ENCODE data around the gene COL11A2.
A peak's percentile ranks its signal among the peaks of the same experiment; 100 is the strongest.

Gene COL11A2

GRCh38 chr6:33206027-33206863, 14.0 kb upstream of the COL11A2 start:
- no peak for DNase-seq (ENCODE audit: low read depth)

DNA sequence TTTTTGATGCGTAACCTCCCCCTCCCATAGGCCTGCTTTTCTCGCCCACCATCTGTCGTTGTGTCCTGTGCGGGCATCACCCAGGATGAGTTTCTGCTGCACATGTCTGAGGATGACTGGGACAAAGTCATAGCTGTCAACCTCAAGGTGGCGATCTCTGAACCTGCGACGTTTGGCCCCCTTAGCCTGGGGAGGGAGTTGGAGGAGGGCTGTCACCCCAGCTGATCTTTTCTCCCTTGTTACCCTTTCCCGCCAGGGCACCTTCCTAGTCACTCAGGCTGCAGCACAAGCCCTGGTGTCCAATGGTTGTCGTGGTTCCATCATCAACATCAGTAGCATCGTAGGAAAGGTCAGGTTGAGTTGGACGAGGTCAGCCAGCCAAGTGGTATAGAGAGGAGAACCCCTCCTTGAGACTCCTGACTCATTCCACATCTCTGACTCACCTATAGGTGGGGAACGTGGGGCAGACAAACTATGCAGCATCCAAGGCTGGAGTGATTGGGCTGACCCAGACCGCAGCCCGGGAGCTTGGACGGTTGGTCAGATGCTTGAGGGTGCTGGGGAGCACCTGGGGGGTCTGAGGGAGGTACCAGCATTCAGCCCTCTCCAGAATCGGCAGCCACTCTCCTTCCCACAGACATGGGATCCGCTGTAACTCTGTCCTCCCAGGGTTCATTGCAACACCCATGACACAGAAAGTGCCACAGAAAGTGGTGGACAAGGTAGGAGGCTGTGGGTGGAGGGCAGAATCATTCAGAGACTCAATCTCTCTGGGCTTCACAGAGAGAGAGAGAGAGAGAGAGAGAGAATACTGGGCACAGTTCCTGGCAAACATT, 13.1 kb upstream of the COL11A2 start:
- no peak for DNase-seq (ENCODE audit: low read depth)

DNA sequence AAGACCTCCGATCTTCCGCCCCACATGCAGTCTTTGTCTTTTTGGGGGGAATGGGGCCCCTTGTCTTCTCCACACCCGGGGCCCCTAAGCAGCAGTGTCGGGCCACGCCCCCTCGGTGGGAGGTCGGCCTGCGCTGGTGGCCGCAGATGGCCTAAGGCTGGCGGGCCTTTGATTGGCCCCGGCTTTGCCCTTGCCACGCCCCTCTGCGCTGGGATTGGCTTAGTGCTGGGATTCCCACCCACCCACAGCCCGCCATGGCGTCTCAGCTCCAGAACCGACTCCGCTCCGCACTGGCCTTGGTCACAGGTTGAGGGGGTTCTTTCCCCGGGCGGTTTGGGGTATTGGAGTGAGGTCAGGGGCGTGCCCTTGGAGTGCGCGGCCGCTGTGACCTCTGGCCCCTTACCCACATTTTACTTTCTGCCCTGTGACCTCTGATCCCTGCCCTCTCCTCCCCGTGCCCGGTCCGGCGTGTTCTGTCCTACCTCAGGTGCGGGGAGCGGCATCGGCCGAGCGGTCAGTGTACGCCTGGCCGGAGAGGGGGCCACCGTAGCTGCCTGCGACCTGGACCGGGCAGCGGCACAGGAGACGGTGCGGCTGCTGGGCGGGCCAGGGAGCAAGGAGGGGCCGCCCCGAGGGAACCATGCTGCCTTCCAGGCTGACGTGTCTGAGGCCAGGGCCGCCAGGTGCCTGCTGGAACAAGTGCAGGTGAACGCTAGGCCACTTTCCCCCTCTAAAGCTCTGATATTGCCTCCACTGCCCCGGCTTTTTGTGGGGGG, 12.3 kb upstream of the COL11A2 start, which contains the start of gene HSD17B8:
TSS of gene HSD17B8 (plus strand) at position 241 of the 776 bp plus-strand sequence. CDS start at position 255, 14 bp downstream.
- DNase-seq (ENCODE audit: low read depth): peak; percentile 88

DNA sequence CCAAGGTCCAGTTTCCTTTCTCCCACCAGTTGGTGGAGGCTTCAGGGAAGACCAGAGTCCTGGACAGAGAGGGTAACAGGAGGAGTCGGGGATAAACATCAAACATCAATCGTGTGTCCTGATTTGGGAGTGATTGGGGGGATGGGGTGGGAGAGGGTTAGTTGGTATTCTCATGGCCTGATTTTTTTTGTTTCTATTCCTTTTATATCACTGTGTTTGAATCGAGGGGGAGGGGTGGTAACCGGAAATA, 11.8 kb upstream of the COL11A2 start:
- no peak for DNase-seq (ENCODE audit: low read depth)

GRCh38 chr6:33203443-33204164, 11.3 kb upstream of the COL11A2 start:
- no peak for DNase-seq (ENCODE audit: low read depth)

GRCh38 chr6:33202799-33203198, 10.5 kb upstream of the COL11A2 start:
- DNase-seq (ENCODE audit: low read depth): no peak

DNA sequence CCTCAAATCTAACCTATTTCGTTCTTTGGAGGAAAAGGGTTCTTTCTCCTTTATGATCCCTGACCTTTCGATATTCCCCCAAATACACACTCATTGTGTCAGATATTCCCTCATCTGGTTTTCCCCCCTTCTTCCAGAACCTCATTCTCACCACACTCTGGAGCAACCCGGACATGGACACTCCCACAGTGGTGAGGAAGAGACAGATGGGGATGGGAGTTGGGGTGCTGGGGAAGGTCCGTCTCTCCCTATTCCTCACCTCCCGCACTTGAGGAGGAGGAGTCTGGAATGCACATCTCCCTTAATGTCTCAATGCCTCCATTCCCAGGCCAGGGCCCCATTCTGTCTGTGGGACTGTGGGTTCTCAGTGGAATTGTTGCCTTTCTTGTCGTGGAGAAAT, 9.7 kb upstream of the COL11A2 start:
- DNase-seq (ENCODE audit: low read depth): no peak

- no peak for DNase-seq (ENCODE audit: low read depth)
Observed at GRCh38 chr6:33201147-33201545, 8.9 kb upstream of the COL11A2 start.

GRCh38 chr6:33200219-33201146, 8.2 kb upstream of the COL11A2 start, which contains the start of the genes RXRB and SLC39A7:
Gene RXRB (minus strand): TSS chr6:33200665. CDS start chr6:33200476, 189 bp downstream.
Gene SLC39A7 (plus strand): TSS chr6:33200867. CDS start chr6:33201246, 379 bp downstream.
- DNase-seq (ENCODE audit: low read depth): peak; percentile 99

GRCh38 chr6:33199687-33200218, 7.5 kb upstream of the COL11A2 start:
- peak; percentile 63 for DNase-seq (ENCODE audit: low read depth)

- no peak for DNase-seq (ENCODE audit: low read depth)
Observed at GRCh38 chr6:33198853-33199436, 6.7 kb upstream of the COL11A2 start.

DNA sequence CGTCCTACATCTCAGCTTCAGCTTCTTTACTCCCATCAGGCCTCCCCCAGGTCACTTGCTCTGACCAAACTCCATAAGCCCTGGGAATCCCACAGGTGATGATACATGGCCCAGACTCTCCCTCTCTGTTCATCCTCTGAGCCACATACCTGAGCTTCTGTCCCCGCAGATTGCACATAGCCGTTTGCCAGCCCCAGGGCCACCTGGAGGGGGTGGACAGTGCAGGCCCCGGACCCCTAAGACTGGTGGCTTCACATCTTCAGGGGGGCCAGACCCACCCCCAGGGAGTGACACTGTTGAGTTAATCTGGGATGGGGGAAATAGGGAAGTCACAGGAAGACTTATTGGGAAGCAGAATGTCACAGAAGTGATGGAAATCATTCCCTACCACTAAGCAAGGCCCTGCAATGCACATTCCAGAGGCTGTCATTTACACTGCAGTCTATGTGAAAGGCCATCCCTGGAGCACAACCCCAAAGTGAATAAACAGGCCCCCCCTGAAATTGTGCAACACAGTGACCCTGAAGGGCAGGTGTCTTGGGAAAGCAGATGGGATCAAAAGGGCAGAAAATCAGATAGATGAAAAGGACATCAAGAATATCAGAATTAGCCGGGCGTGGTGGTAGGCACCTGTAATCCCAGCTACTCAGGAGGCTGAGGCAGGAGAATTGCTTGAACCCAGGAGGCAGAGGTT, 6.0 kb upstream of the COL11A2 start:
- no peak for DNase-seq (ENCODE audit: low read depth)

DNA sequence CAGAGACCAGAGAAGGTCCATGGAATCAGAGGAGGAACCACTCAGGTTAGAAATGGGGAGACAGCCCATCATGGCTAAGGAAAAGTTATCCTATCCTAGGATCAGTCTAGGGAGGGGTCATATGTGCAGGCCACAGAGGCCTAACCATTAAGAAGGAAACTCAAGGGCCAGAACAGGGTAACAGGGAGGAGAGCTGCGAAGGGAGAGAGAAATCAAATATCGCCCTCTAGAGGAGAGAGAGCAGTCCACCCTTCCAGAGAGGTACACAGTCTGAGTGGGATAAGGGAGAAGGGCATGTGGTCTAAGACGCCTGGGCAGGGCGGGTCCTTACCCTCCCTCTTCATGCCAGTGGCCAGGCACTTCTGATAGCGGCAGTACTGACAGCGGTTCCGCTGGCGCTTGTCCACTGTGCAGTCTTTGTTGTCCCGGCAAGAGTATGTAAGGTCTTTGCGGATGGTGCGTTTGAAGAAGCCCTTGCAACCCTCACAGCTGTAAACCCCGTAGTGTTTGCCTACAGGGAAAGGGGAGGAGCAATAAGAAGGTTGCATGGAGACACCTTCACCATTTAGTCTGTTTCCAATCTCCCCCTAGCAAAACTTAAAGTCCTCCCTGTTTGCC, 5.3 kb upstream of the COL11A2 start:
- DNase-seq (ENCODE audit: low read depth): no peak

- no peak for DNase-seq (ENCODE audit: low read depth)
Observed at GRCh38 chr6:33195304-33196165, 3.3 kb upstream of the COL11A2 start.

- no peak for DNase-seq (ENCODE audit: low read depth)
Observed at GRCh38 chr6:33194431-33194979, 2.2 kb upstream of the COL11A2 start.

DNA sequence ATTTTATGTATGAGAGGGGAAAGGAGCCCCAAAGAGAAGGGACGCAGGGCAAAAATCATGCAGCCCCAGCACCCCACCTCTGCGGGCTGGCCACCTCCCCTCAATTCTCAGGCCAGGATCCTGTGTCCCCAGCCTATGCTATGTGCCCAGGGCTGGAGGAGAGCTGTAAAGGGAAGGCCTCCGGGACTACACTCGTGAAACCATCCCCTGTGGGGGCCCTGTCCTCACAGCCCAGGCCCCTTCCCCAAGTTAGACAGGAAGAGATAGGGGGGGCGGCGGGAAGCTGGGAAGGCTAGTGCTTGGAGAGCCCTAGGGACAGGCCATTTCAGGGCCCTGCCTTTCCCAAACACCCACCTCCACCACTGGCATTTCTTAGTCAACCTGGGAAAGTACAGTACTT, 1.4 kb upstream of the COL11A2 start:
- DNase-seq (ENCODE audit: low read depth): no peak

Measured in T-helper 22 cell (primary cell).